ENCODE data around the gene C1orf216.

- TF ChIP-seq CTCF (IDR thresholded peaks at IDR 0.05 in 2 of 3, conservative IDR thresholded peaks at IDR 0.05 in 1 of 3; ENCODE audit: borderline replicate concordance in 1 of 3, insufficient read depth in 1 of 3, low read depth in 2 of 3, low read length in 2 of 3), result peak; percentile 78 to 88 (median 83); a peak in 5 of 6 replicates
- no peak for TF ChIP-seq REST (IDR thresholded peaks at IDR 0.05; ENCODE audit: low read depth)
- no peak for TF ChIP-seq YY1 (IDR thresholded peaks at IDR 0.05; ENCODE audit: extremely low read depth, insufficient replicate concordance, low read depth, low read length)
- no peak for TF ChIP-seq TCF7L2 (IDR thresholded peaks at IDR 0.05; ENCODE audit: borderline replicate concordance, extremely low read depth, insufficient read depth, insufficient read length)
- TF ChIP-seq POLR2A (IDR thresholded peaks at IDR 0.05; ENCODE audit: borderline replicate concordance, extremely low read depth, insufficient read depth, insufficient read length), result no peak
- no peak for TF ChIP-seq ZNF274 (IDR thresholded peaks at IDR 0.05; ENCODE audit: low read depth, low read length)
- TF ChIP-seq POLR2AphosphoS5 (IDR thresholded peaks at IDR 0.05; ENCODE audit: low read depth, low read length), result no peak
- TF ChIP-seq SIN3A (IDR thresholded peaks at IDR 0.05; ENCODE audit: low read depth), result no peak
- TF ChIP-seq CBX3 (IDR thresholded peaks at IDR 0.05; ENCODE audit: low read depth), result no peak
- TF ChIP-seq ATF3 (IDR thresholded peaks at IDR 0.05), result no peak
- no peak for TF ChIP-seq EZH2 (IDR thresholded peaks at IDR 0.05)
Observed at GRCh38 chr1:35726450-35727433, 8.1 kb upstream of the C1orf216 start.
